ENCODE results near the gene MED8.
"Not testable (repeated sequence)": the region's sequence is repeated elsewhere in the genome, so short reads cannot be mapped to it uniquely, and the experiment has no call there.

- not testable (repeated sequence) for TF ChIP-seq POLR2A (IDR thresholded peaks at IDR 0.05); CTCF (IDR thresholded peaks at IDR 0.05 in 4 of 5, conservative IDR thresholded peaks at IDR 0.05 in 1 of 5)
Observed at GRCh38 chr1:43413426-43413825, 23.8 kb upstream of the MED8 start.
